Colonic mucosa (tissue), 2 donors: Measurements from ENCODE around the gene CGN. TPM values are rescaled to one million over a fixed set of nuclear protein-coding genes. Genes with fewer than 3 reads are reported as not detected.

Experiments
- microRNA-seq: library from miRNA; unstranded; fragments of <30 nt; microRNA quantifications from one replicate; pipeline ENCODE4, GENCODE V29; 2019
- total RNA-seq, 2 donors: library from RNA; stranded (reverse); fragmentation: NEBNext Ultra II Directional in 1 of 2; extraction: Animal tissue kit (Norgen Biotek cat#: 25700) in 1 of 2; gene quantifications; one replicate each; pipeline ENCODE4 v1.2.1, GENCODE V29; 2021
- donor health status: DM: no; HTN: no; CAD: no.
- donor health status: DM: no; HTN: no; CAD: no.

CGN gene
- total RNA-seq, 2 donors from 2014 or later: 118 to 148 TPM

Small RNA genes lying within 50 kb of the gene (microRNA-seq; reads per million reads assigned to microRNA genes)
- not detected for gene MIR554

Other genes starting within 250 kb of the CGN start
- gene ZNF687, start 229.1 kb upstream of the CGN start, total RNA-seq: 10 to 100 TPM; 27.5 to 28.4 TPM
- 10 to 100 TPM; 47.2 to 53.5 TPM for gene PI4KB, start 184.0 kb upstream of the CGN start, total RNA-seq
- gene RFX5, start 164.1 kb upstream of the CGN start, total RNA-seq: 10 to 100 TPM; 28.6 to 44.1 TPM
- gene SELENBP1, start 138.7 kb upstream of the CGN start, total RNA-seq: 100 to 1,000 TPM; 744 to 902 TPM
- gene PSMB4, start 111.8 kb upstream of the CGN start, total RNA-seq: 100 to 1,000 TPM; 179 to 273 TPM
- 10 to 100 TPM; 49.6 to 50.0 TPM for gene POGZ, start 51.9 kb upstream of the CGN start, total RNA-seq
- gene TUFT1, start 28.9 kb downstream of the CGN start, total RNA-seq: 10 to 100 TPM; 25.5 to 40.6 TPM
- gene SNX27, start 100.7 kb downstream of the CGN start, total RNA-seq: 10 to 100 TPM; 28.7 to 32.0 TPM
- gene CELF3, start 205.4 kb downstream of the CGN start, total RNA-seq: 1 to 10 TPM; 2.7 to 2.8 TPM
- gene RIIAD1, start 210.1 kb downstream of the CGN start, total RNA-seq: under 1 TPM in 1 of 2 donors, not detected in 1; 0.91 TPM